ENCODE data around the gene SSR3.

Gene SSR3

GRCh38 chr3:156542101-156543042 is 12.5 kb downstream of the SSR3 start (continued):
- TF ChIP-seq PRDM10 (tag by site-specific recombination; IDR thresholded peaks at IDR 0.05) (no peak), ZNF544 (tag by site-specific recombination; IDR thresholded peaks at IDR 0.05) (no peak), ZNF132 (tag by site-specific recombination; IDR thresholded peaks at IDR 0.05; ENCODE audit: borderline replicate concordance) (no peak), ZBTB10 (tag by site-specific recombination; IDR thresholded peaks at IDR 0.05) (no peak)

- H3K27ac ChIP-seq (ENCODE audit: extremely low read depth, low read depth, low read length): no peak overlapping the region
Observed at GRCh38 chr3:156539802-156540201, 15.1 kb downstream of the SSR3 start.

More at GRCh38 chr3:156539802-156540201, 15.1 kb downstream of the SSR3 start:
- CTCF ChIA-PET: interaction anchor here (0.5 to 1.1 kb wide), 4 partner anchors 10 to 597 kb away, joined by 3 to 4 read pairs (median 4); no protein-coding TSS in a partner anchor
- no peaks in the 10 kb centered on the region for H3K4me1 ChIP-seq (ENCODE audit: control insufficient read depth, insufficient read depth, low read length)
- peaks cover 0 to 47% of the 10 kb centered on the region in 2 experiments; a peak in 1 of 3 replicates for H3K36me3 ChIP-seq (ENCODE audit: control insufficient read depth in 2 of 2, insufficient read depth in 1 of 2, low read length in 2 of 2)
- no peaks in the 10 kb centered on the region for H3K9me3 ChIP-seq (ENCODE audit: control insufficient read depth, insufficient read depth, low read depth, low read length)
- POLR2A ChIA-PET: no interaction called here
- TF ChIP-seq MYNN (tag by site-specific recombination; IDR thresholded peaks at IDR 0.05; ENCODE audit: borderline replicate concordance) (no peak), ZNF777 (tag by site-specific recombination; IDR thresholded peaks at IDR 0.05; ENCODE audit: borderline replicate concordance) (no peak), ZXDB (tag by site-specific recombination; IDR thresholded peaks at IDR 0.05) (no peak), ZNF610 (tag by site-specific recombination; IDR thresholded peaks at IDR 0.05; ENCODE audit: borderline replicate concordance) (no peak), INSM2 (tag by site-specific recombination; IDR thresholded peaks at IDR 0.05) (no peak), ZNF26 (tag by site-specific recombination; IDR thresholded peaks at IDR 0.05) (no peak), ZNF416 (tag by site-specific recombination; IDR thresholded peaks at IDR 0.05) (no peak), ZNF121 (tag by site-specific recombination; IDR thresholded peaks at IDR 0.05) (no peak), HOXA7 (CRISPR knock-in tag; IDR thresholded peaks at IDR 0.05; ENCODE audit: borderline replicate concordance) (no peak), SP3 (tag by site-specific recombination; IDR thresholded peaks at IDR 0.05) (no peak), ZNF174 (tag by site-specific recombination; IDR thresholded peaks at IDR 0.05) (no peak), IKZF3 (tag by site-specific recombination; IDR thresholded peaks at IDR 0.05) (no peak)
- no peak overlapping the region for H3K4me3 ChIP-seq (ENCODE audit: low read depth, low read length)
